GM23248 (cell line): ENCODE results near the gene ARV1. TPM values are rescaled to one million over a fixed set of nuclear protein-coding genes. Genes with fewer than 3 reads are reported as not detected.

Experiments
- DNase-seq: peaks from one replicate; pipeline ENCODE4 v3.0.0-alpha.2; 2015
- H2AFZ ChIP-seq: fragments of 200-600 bp; sonication (generic); 2 replicates; pipeline ENCODE4 v1.6.1; 2016; ENCODE audit warnings: antibody characterized with exemption
- H3F3A ChIP-seq: fragments of 200-600 bp; sonication (generic); 2 replicates; pipeline ENCODE4 v1.6.1; 2016; ENCODE audit warnings: mild to moderate bottlenecking, antibody characterized with exemption, mixed run types; ENCODE audit not compliant: insufficient read depth
- H3K27ac ChIP-seq: fragments of 200-600 bp; sonication (generic); 2 replicates; pipeline ENCODE4 v1.5.1; 2016; ENCODE audit warnings: mild to moderate bottlenecking
- H3K27me3 ChIP-seq: fragments of 200-600 bp; sonication (generic); replicated peaks from 2 replicates; pipeline ENCODE4 v1.6.1; 2016; ENCODE audit warnings: mild to moderate bottlenecking; ENCODE audit not compliant: insufficient read depth
- H3K36me3 ChIP-seq: fragments of 200-600 bp; sonication (generic); 2 replicates; pipeline ENCODE4 v1.6.1; 2016; ENCODE audit warnings: low read depth, mild to moderate bottlenecking
- H3K4me1 ChIP-seq: fragments of 200-600 bp; sonication (generic); 2 replicates; pipeline ENCODE4 v1.6.1; 2016; ENCODE audit warnings: mild to moderate bottlenecking; ENCODE audit not compliant: insufficient read depth
- H3K4me2 ChIP-seq: fragments of 200-600 bp; sonication (generic); one replicate; pipeline ENCODE4 v1.6.1; 2016; ENCODE audit warnings: mild to moderate bottlenecking; ENCODE audit not compliant: unreplicated experiment
- H3K4me3 ChIP-seq: fragments of 200-600 bp; sonication (generic); 2 replicates; pipeline ENCODE4 v1.5.1; 2016; ENCODE audit warnings: mild to moderate bottlenecking
- H3K79me2 ChIP-seq: fragments of 200-600 bp; sonication (generic); 2 replicates; pipeline ENCODE4 v1.6.1; 2016; ENCODE audit warnings: mild to moderate bottlenecking; ENCODE audit not compliant: insufficient read depth
- H3K9ac ChIP-seq: fragments of 200-600 bp; sonication (generic); 2 replicates; pipeline ENCODE4 v1.6.1; 2016; ENCODE audit warnings: mild to moderate bottlenecking
- H3K9me2 ChIP-seq: fragments of 200-600 bp; sonication (generic); 2 replicates; pipeline ENCODE4 v1.6.1; 2016; ENCODE audit warnings: mixed run types, mild to moderate bottlenecking, moderate library complexity; ENCODE audit not compliant: insufficient read depth
- H3K9me3 ChIP-seq: fragments of 200-600 bp; sonication (generic); one replicate; pipeline ENCODE4 v1.6.1; 2017; ENCODE audit warnings: low read depth
- H4K20me1 ChIP-seq: fragments of 200-600 bp; sonication (generic); 2 replicates; pipeline ENCODE4 v1.6.0; 2016; ENCODE audit not compliant: insufficient read depth
- EZH2 ChIP-seq: fragments of 200-600 bp; sonication (generic); IDR thresholded peaks from 2 replicates; pipeline ENCODE4 v1.6.1; 2018; ENCODE audit warnings: antibody characterized with exemption, mild to moderate bottlenecking; ENCODE audit not compliant: insufficient read depth, poor library complexity, severe bottlenecking
- EZH2phosphoT487 ChIP-seq: fragments of 200-600 bp; sonication (generic); IDR thresholded peaks from 2 replicates; pipeline ENCODE4 v1.6.1; 2018; ENCODE audit warnings: antibody characterized with exemption, moderate library complexity, mild to moderate bottlenecking, low read depth; ENCODE audit not compliant: insufficient read depth
- WGBS, 2 experiments: methylation state at CpG; one replicate each; pipeline ENCODE4 v1.1.6; 2015 to 2017; ENCODE audit warnings: low lambda C conversion rate in 2 of 2, low coverage in 1 of 2; ENCODE audit errors: missing lambda C conversion rate in 2 of 2; 5-methylcytosine and 5-hydroxymethylcytosine counted together
- in situ Hi-C: fragments of 300-500 bp; cut with MboI; formaldehyde crosslinking; loops from 2 replicates; pipeline ENCODE4 v1.15.0; 2020
- polyA plus RNA-seq: library from polyadenylated mRNA; unstranded; fragments of >200 nt; fragmentation: Nextera tagmentation; extraction: Ambion mirVana; gene quantifications from 2 replicates; pipeline ENCODE4 v1.2.1, GENCODE V29; 2016
- total RNA-seq: library from RNA; depleted of rRNA; stranded (reverse); fragments of >200 nt; shearing (Covaris generic); gene quantifications from 2 replicates; pipeline ENCODE4 v1.2.3, GENCODE V29; 2014

Gene ARV1
- total and polyA plus RNA-seq, 2 experiments from 2014 or later: 26.2 to 30.2 TPM

GRCh38 chr1:230985711-230986110, 6.8 kb downstream of the ARV1 start:
- H3K9me3 ChIP-seq: no peaks in the 10 kb centered on the region
- H3K4me2 ChIP-seq: no peak overlapping the region
- H3K36me3 ChIP-seq: 0 out of 2 replicates have a peak, but pooled peaks cover 4% of the 10 kb centered on the region
- H2AFZ ChIP-seq: no peak overlapping the region
- H3K27me3 ChIP-seq: no peaks in the 10 kb centered on the region
- H4K20me1 ChIP-seq: no peaks in the 10 kb centered on the region
- H3K9ac ChIP-seq: no peak overlapping the region
- H3K79me2 ChIP-seq: peaks cover 51% of the 10 kb centered on the region
- no peak overlapping the region for H3K27ac ChIP-seq
- H3K9me2 ChIP-seq: no peaks in the 10 kb centered on the region
- WGBS, 2 experiments: 97 to 98% methylated on average over 6 of the region's 6 CpGs
- H3F3A ChIP-seq: peaks cover 31% of the 10 kb centered on the region
- TF ChIP-seq EZH2phosphoT487 (no peak), EZH2 (no peak)
- in situ Hi-C loops: no loop called here
- H3K4me3 ChIP-seq: no peak overlapping the region
- peaks cover 30% of the 10 kb centered on the region for H3K4me1 ChIP-seq
- DNase-seq: no peak

- Histone ChIP-seq H3K36me3 (0 out of 2 replicates have a peak, but pooled peaks cover 3% of the 10 kb centered on the region), H3K9ac (0 out of 2 replicates have a peak overlapping the region, but pooled peaks have one; percentile 6), H3K9me2 (no peaks in the 10 kb centered on the region), H4K20me1 (no peaks in the 10 kb centered on the region), H3K9me3 (no peaks in the 10 kb centered on the region), H3K4me3 (no peak overlapping the region), H2AFZ (no peak overlapping the region), H3F3A (peaks cover 20% of the 10 kb centered on the region), H3K79me2 (peaks cover 38% of the 10 kb centered on the region), H3K27me3 (no peaks in the 10 kb centered on the region), H3K27ac (peak overlapping the region; percentile 28; the same call in 1 of the 2 replicates), H3K4me2 (no peak overlapping the region), H3K4me1 (peaks cover 27% of the 10 kb centered on the region)
- TF ChIP-seq EZH2 (no peak), EZH2phosphoT487 (no peak)
- peak; percentile 88 for DNase-seq
- 52 to 57% methylated on average over 7 of the region's 7 CpGs for WGBS, 2 experiments
- in situ Hi-C loops: no loop called here
These were observed 8.1 kb downstream of the ARV1 start for GRCh38 chr1:230986976-230987375.

GRCh38 chr1:230987448-230987847, 8.6 kb downstream of the ARV1 start:
- DNase-seq: no peak
- Histone ChIP-seq H2AFZ (no peak overlapping the region), H3K4me3 (no peak overlapping the region), H4K20me1 (no peaks in the 10 kb centered on the region), H3F3A (peaks cover 15% of the 10 kb centered on the region), H3K9ac (peak overlapping the region; percentile 6; the same call in 1 of the 2 replicates), H3K4me2 (no peak overlapping the region), H3K79me2 (peaks cover 34% of the 10 kb centered on the region), H3K4me1 (peaks cover 23% of the 10 kb centered on the region), H3K27ac (no peak overlapping the region; the same call in 1 of the 2 replicates), H3K27me3 (no peaks in the 10 kb centered on the region), H3K9me2 (no peaks in the 10 kb centered on the region), H3K9me3 (no peaks in the 10 kb centered on the region), H3K36me3 (peaks cover 3% of the 10 kb centered on the region; the same call in 1 of the 2 replicates)
- WGBS, 2 experiments: 95 to 98% methylated on average over 3 of the region's 3 CpGs
- TF ChIP-seq EZH2phosphoT487 (no peak), EZH2 (no peak)
- in situ Hi-C loops: no loop called here

- in situ Hi-C loops: no loop called here
- H3K36me3 ChIP-seq: peaks cover 11% of the 10 kb centered on the region; the same call in 1 of the 2 replicates
- H3K27me3 ChIP-seq: no peaks in the 10 kb centered on the region
- no peaks in the 10 kb centered on the region for H4K20me1 ChIP-seq
- H3K4me3 ChIP-seq: no peak overlapping the region
- no peak overlapping the region for H3K27ac ChIP-seq
- no peak overlapping the region for H3K4me2 ChIP-seq
- H3K9me2 ChIP-seq: no peaks in the 10 kb centered on the region
- 0 out of 2 replicates have a peak, but pooled peaks cover 5% of the 10 kb centered on the region for H3K4me1 ChIP-seq
- WGBS, 2 experiments: 97 to 98% methylated on average over 7 of the region's 7 CpGs
- no peak for DNase-seq
- TF ChIP-seq EZH2phosphoT487: no peak
- no peak for TF ChIP-seq EZH2
- H3K79me2 ChIP-seq: peaks cover 20% of the 10 kb centered on the region
- H3F3A ChIP-seq: no peaks in the 10 kb centered on the region
- H2AFZ ChIP-seq: no peak overlapping the region
- no peak overlapping the region for H3K9ac ChIP-seq
- H3K9me3 ChIP-seq: no peaks in the 10 kb centered on the region
These were observed 13.3 kb downstream of the ARV1 start for GRCh38 chr1:230992100-230992774.
